OCI-LY1 (cell line): ENCODE data around the gene GABBR1.

Experiments used
- EZH2 ChIP-seq: fragments of 200-600 bp; sonication (generic), shearing (Covaris generic); IDR thresholded peaks from 2 replicates; pipeline ENCODE4 v1.8.0; 2017; ENCODE audit warnings: borderline replicate concordance, mixed run types, mild to moderate bottlenecking, antibody characterized with exemption, low read length, moderate library complexity, mixed read lengths
- TF ChIP-seq, protein P1 (sequence below): fragments of 200-600 bp; sonication (generic), shearing (Covaris generic); IDR thresholded peaks from 2 replicates; pipeline ENCODE4 v1.5.1; 2017; ENCODE audit warnings: mild to moderate bottlenecking, antibody characterized with exemption, low read length, moderate library complexity, mixed read lengths

DNA sequence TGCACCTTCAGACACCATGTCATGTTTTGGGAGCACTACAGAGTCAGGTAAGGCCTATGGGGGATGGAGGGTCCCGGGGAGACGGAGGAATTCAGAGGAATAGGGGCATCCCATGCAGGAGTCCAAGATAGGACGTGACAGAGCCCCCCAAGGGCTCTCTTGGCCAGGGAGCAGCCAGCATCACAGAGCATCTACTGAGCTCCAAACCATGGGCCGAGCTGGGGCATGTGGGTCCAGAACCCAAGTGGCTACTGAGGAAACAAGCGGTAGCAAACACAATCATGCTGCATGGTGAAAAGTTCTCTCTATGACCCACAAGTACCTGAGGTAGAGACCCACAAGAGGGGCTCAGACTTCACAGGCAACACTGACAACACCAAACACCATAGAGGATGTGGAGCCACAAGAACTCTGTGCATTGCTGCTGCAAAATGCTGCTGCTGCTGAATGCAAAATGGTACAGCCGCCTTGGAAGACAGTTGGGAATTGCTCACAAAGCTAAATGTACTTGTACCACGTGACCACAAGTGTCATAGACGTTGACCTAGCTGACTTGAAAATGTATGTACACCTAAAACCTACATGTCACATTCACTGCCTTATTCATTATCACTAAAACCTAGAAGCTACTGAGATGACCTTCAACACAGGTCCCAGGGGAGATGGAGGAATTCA is 111.8 kb downstream of the GABBR1 start:
- TF ChIP-seq, protein P1, sequence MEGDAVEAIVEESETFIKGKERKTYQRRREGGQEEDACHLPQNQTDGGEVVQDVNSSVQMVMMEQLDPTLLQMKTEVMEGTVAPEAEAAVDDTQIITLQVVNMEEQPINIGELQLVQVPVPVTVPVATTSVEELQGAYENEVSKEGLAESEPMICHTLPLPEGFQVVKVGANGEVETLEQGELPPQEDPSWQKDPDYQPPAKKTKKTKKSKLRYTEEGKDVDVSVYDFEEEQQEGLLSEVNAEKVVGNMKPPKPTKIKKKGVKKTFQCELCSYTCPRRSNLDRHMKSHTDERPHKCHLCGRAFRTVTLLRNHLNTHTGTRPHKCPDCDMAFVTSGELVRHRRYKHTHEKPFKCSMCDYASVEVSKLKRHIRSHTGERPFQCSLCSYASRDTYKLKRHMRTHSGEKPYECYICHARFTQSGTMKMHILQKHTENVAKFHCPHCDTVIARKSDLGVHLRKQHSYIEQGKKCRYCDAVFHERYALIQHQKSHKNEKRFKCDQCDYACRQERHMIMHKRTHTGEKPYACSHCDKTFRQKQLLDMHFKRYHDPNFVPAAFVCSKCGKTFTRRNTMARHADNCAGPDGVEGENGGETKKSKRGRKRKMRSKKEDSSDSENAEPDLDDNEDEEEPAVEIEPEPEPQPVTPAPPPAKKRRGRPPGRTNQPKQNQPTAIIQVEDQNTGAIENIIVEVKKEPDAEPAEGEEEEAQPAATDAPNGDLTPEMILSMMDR = no peak
- no peak for TF ChIP-seq EZH2
